ENCODE results near the gene ALKBH3. TPM values are rescaled to one million over a fixed set of nuclear protein-coding genes. Genes with fewer than 3 reads are reported as not detected.

The ALKBH3 gene
- total RNA-seq, 1 donor = 47.8 TPM

GRCh38 chr11:43955381-43956118 lies 74.9 kb downstream of the ALKBH3 start:
- Histone ChIP-seq H3K27ac (ENCODE audit: low read depth, low read length) (no peak overlapping the region), H3K4me3 (ENCODE audit: insufficient read depth, low read length) (no peak overlapping the region), H3K27me3 (ENCODE audit: insufficient read depth, low read length) (peaks cover 8% of the 10 kb centered on the region), H3K9me3 (ENCODE audit: low read depth, low read length) (no peaks in the 10 kb centered on the region), H3K36me3 (ENCODE audit: insufficient read depth, low read length) (no peaks in the 10 kb centered on the region), H3K79me2 (ENCODE audit: insufficient read depth, low read length) (no peaks in the 10 kb centered on the region), H3K4me2 (ENCODE audit: insufficient read depth, low read length) (peak overlapping the region; percentile 15), H2AFZ (ENCODE audit: low read length) (no peak overlapping the region), H4K20me1 (ENCODE audit: insufficient read depth, low read length) (no peaks in the 10 kb centered on the region), H3K4me1 (ENCODE audit: insufficient read depth, low read length) (peaks cover 7% of the 10 kb centered on the region)
- no peak for DNase-seq (ENCODE audit: insufficient read length, low spot score, missing footprints)
- TF ChIP-seq, protein P1, sequence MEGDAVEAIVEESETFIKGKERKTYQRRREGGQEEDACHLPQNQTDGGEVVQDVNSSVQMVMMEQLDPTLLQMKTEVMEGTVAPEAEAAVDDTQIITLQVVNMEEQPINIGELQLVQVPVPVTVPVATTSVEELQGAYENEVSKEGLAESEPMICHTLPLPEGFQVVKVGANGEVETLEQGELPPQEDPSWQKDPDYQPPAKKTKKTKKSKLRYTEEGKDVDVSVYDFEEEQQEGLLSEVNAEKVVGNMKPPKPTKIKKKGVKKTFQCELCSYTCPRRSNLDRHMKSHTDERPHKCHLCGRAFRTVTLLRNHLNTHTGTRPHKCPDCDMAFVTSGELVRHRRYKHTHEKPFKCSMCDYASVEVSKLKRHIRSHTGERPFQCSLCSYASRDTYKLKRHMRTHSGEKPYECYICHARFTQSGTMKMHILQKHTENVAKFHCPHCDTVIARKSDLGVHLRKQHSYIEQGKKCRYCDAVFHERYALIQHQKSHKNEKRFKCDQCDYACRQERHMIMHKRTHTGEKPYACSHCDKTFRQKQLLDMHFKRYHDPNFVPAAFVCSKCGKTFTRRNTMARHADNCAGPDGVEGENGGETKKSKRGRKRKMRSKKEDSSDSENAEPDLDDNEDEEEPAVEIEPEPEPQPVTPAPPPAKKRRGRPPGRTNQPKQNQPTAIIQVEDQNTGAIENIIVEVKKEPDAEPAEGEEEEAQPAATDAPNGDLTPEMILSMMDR (IDR thresholded peaks at IDR 0.05; ENCODE audit: extremely low read depth, low read depth, low read length) = no peak

GRCh38 chr11:43957571-43957970 lies 76.9 kb downstream of the ALKBH3 start:
- no peak overlapping the region for H3K27ac ChIP-seq (ENCODE audit: low read depth, low read length)
- no peaks in the 10 kb centered on the region for H3K79me2 ChIP-seq (ENCODE audit: insufficient read depth, low read length)
- H3K4me1 ChIP-seq (ENCODE audit: insufficient read depth, low read length) = peaks cover 7% of the 10 kb centered on the region
- TF ChIP-seq, protein P1 (IDR thresholded peaks at IDR 0.05; ENCODE audit: extremely low read depth, low read depth, low read length) = no peak
- H3K4me2 ChIP-seq (ENCODE audit: insufficient read depth, low read length) = no peak overlapping the region
- no peaks in the 10 kb centered on the region for H3K36me3 ChIP-seq (ENCODE audit: insufficient read depth, low read length)
- no peaks in the 10 kb centered on the region for H3K27me3 ChIP-seq (ENCODE audit: insufficient read depth, low read length)
- no peak overlapping the region for H2AFZ ChIP-seq (ENCODE audit: low read length)
- DNase-seq (ENCODE audit: insufficient read length, low spot score, missing footprints) = no peak
- no peaks in the 10 kb centered on the region for H4K20me1 ChIP-seq (ENCODE audit: insufficient read depth, low read length)
- H3K4me3 ChIP-seq (ENCODE audit: insufficient read depth, low read length) = no peak overlapping the region
- no peaks in the 10 kb centered on the region for H3K9me3 ChIP-seq (ENCODE audit: low read depth, low read length)

DNA sequence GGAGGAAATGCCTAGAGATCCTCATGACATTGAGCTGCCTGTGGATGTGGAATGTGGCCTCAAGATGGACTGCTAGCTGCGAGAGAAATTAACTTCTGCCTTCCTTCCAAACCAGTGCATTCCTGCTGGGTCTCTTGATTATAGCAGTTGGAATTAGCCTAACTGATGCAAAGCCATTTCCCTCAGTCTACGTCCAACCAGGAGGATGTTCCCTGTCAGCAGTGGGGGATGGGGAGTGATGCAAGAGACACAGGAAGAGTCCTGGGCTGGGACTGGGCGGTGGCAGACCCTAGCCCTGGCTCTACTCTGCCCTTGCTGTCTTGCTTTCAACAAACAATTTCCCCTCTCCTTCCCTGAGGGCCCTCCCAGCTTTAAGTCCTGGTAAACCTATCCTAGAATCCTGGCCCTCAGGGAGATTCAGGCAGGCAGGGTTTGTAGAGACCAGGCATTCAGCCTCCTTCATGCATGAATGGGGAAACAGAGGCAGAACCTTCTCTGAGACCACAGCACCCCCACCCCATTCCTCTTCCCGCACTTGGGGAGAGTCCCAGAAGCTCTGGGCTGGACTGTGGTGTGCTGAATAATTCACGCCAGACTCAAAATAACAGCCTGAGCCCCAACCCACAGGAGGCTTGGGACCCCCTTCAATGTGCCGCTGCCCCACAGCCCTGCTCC lies 78.8 kb downstream of the ALKBH3 start:
- Histone ChIP-seq H4K20me1 (ENCODE audit: insufficient read depth, low read length) (no peaks in the 10 kb centered on the region), H3K9me3 (ENCODE audit: low read depth, low read length) (no peaks in the 10 kb centered on the region), H3K4me3 (ENCODE audit: insufficient read depth, low read length) (no peak overlapping the region), H3K79me2 (ENCODE audit: insufficient read depth, low read length) (no peaks in the 10 kb centered on the region), H3K4me2 (ENCODE audit: insufficient read depth, low read length) (no peak overlapping the region), H3K4me1 (ENCODE audit: insufficient read depth, low read length) (peaks cover 7% of the 10 kb centered on the region), H2AFZ (ENCODE audit: low read length) (no peak overlapping the region), H3K27me3 (ENCODE audit: insufficient read depth, low read length) (no peaks in the 10 kb centered on the region), H3K27ac (ENCODE audit: low read depth, low read length) (no peak overlapping the region), H3K36me3 (ENCODE audit: insufficient read depth, low read length) (no peaks in the 10 kb centered on the region)
- TF ChIP-seq, protein P1 (IDR thresholded peaks at IDR 0.05; ENCODE audit: extremely low read depth, low read depth, low read length) = no peak
- no peak for DNase-seq (ENCODE audit: insufficient read length, low spot score, missing footprints)

Data from osteoblast (primary cell).